Superior temporal gyrus (tissue), 1 donor: ENCODE results near the gene CNEP1R1.
"Not testable (repeated sequence)": the region's sequence is repeated elsewhere in the genome, so short reads cannot be mapped to it uniquely, and the experiment has no call there.

Experiments
- DNase-seq: peaks from one replicate; pipeline ENCODE4 v3.0.0-alpha.2; 2016; ENCODE audit errors: extremely low spot score

The CNEP1R1 gene, protein sequence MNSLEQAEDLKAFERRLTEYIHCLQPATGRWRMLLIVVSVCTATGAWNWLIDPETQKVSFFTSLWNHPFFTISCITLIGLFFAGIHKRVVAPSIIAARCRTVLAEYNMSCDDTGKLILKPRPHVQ

DNA sequence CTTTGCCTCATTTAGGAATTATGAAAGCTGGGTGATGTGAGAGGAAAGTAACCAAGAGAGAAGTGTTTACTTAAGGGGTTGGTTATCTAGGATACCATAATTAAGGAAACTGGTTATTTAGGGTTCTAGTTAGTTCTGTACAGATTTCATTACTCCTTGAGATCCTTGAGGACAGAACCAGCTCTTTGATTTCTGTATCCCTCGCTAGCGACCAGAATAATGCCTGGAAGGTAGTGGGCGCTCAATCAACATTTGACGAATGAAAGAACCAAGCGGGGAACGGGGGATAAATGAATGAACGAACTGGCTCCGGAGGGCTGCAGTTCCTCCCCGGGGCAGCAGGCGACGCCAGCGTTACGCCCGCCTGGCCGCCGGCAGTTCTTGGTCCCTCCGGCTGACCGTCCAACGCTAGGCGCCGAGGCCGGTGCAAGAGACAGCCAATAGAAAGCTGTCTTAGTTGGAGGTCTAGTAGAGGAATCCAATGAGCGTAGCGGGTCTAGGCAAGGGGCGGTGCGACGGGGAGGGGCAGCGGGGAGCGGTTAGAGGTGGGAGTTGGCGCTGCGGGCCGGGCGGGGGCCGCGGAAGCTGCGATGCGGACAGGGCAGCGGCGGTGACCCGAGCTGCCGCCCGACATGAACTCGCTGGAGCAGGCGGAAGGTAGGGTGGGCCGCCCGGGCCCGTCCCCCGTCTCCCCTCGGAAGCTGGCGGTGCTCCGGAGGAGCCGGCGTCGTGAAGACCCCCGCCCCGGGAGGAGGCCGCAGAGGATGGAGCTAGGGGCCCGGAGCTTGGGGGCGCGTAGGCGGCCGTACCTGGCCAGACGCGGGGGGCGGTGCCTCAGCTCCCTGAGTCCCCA lies at the start of gene CNEP1R1:
Gene CNEP1R1, plus strand, starts transcription at position 542 of the 853 bp plus-strand sequence. Its CDS starts 91 bp downstream, at position 633.
- peak; percentile 99 for DNase-seq

DNA sequence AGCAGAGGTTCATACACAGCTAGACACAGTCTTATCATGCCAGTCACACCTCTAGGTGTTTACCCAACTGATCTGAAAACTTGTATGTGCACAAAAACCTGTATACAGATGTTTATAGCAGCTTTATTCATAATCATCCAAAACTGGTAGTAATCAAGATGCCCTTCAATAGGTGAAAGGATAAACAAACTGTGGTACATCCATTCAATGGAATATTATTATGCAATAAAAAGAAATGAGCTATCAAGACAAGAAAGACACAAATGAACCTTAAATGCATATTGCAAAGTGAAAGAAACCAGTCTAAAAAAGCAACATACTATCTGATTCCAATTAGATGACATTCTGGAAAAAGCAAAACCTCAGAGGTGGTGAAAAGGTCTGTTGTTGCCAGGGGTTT lies 47.6 kb upstream of the CNEP1R1 start:
- no peak for DNase-seq

DNA sequence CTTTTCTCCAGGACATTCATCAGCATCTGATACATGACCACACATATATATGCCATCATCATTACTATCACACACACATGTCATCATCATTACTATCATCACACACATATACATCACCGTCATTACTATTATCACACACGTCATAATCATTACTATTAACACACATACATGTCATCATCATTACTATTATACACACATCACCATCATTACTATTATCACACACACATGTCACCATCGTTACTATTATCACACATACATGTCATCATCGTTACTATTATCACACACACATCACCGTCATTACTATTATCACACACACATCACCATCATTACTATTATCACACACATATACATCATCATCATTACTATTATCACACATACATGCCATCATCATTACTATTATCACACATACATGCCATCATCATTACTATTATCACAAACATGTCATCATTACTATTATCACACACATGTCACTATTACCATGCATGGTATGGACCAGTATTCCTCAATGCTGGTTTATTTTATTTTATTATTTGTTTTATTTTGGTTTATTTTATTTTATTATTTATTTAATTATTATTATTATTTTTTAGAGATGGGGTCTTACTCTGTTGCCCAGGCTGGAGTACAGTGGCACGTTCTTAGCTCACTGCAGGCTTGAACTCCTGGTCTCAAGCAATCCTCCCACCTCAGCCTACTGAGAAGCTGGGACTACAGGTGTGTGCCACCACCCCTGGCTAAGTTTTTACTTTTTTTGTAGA lies 46.3 kb upstream of the CNEP1R1 start:
- DNase-seq: no peak

DNA sequence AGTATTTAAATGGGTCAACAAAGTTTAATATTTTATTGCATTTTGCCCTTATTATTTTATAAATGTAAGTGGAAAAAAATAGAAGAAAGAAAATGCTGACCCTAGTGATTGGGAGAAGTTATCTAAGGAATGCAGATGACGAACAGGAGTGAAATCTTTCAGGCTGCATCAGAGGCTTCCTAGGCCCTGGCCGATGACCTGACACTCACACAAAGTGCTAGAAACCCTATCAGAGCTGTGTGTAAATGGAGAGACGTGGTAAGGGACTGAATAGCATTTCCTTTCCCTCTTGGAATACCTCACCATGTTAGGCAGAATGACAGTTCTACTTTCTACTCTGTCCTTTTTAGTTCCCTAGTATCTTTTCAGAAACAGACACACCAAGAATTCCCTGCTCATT lies 44.9 kb upstream of the CNEP1R1 start:
- no peak for DNase-seq

DNA sequence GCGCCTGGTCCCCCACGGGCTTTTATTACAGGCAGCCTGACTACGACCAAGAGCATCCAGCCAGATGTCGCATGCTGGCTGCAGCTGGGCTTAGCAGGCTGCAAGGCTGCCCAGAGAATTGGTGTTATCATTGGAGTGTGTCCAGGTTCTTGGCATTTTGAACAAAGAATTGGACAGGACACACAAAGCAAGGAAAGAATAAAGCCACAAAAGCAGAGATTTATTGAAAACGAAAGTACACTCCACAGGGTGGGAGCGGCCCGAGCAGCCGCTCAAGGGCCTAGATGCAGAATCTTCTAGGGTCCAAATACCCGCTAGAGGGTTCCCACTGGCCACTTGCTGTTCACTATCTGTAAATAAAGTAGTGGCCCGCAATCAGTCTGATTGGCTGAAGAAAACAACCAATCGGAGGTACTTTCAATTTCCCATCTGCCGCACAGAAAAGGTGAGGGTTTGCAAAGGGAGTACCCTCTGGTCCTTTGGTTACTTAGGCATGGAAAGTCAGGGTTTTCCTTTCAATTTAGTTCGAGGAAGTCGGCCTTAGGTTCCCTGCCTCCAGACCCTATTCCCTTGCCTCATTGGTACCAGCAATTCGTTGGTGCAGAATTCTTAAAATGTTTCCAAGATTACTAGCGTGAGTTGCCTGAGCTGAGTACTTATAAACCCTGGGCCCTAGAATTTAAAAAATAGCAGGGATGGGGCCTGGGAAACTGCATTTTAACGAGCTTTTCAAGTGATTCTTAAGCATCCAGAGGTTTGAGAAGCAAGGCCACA lies 38.5 kb upstream of the CNEP1R1 start:
- no peak for DNase-seq

DNA sequence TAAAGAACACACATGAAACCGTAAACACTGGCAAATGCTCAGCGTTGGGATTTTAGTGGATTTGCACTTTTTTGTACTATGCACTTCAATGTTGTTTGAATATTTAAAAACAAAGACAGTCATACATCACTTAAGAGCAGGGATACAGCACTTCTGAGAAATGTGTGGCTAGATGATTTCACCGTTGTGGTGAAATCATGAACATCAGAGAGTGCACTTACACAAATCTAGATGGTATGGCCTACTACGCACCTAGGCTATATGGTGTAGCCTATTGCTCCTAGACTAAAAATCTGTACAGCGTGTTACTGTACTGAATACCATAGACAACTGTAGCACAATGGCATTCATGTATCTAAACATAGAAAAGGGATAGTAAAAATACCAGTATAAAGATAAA lies 37.6 kb upstream of the CNEP1R1 start:
- no peak for DNase-seq

DNA sequence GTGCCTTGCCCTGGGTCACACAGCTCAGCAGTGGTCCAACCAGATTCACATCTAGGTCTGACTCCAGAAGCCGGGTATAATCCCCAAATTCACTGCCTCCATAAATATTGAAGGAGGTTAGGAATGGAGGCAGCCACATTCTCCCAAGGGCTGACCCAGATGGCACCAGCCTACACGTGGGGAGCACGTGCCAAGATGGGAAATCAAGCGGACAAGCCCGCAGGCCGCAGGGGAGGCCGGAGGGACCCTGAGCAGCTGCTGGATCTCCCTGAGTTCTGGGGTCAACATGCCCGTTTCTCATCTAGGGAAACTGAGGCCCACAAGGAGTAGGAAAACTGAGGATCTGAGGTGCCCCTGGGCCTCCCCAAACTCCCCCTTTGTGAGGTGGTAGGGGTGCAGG lies 32.2 kb upstream of the CNEP1R1 start:
- DNase-seq: no peak

DNA sequence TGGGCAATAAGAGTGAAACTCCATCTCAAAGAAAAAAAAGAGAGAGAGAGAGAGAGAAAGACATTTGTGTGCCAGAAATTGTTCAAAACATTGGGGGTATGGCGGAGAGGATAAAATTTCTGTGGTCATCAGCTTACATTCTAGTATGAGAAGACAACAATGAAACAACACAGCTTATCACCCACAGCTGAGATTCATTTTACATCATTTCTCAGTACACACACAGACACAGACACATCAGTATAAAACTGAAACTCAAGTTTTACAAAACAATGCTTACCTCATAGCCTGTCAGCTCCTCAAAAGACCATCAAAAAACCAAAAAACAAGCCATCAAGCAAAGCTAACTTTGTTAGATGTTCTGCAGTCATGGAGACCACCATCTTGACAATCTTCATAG lies 31.4 kb upstream of the CNEP1R1 start:
- DNase-seq: no peak

DNA sequence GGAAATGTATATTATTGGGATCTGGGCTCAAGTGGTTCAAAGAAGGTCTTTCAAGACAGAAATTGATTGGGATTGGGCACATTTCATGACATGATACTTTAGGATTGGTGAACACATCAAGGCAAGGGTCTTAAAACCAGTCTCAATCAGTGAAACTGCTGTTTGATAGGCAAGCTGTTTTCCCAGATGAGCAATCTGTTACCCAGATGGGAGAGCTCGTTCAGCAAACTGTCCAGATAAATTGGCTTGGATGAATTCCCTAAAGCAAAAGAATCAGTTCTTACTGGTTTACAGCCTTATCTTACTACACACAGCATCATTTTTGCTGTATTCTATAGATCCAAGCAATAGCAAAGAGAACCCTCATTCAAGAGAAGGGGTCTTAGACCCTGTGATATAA lies 31.0 kb upstream of the CNEP1R1 start:
- no peak for DNase-seq

DNA sequence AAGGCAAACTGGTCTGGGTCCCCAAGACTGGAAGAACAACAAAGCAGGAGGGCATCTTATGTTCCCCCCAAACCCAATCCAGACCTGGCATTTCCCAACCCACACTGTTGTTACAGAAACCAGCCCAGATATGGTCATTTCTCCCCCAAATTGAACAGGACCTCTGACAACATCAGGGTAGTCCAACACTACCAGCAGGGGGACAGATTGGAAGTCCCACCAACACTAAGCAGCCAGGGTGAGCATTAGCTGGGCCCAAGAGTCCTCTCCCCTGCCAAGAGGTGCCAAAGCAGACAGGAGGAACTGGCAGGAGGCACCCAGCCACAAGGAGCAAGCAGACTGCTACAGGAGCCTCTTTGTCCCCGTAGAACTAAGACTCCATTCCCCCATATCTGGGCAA lies 29.3 kb upstream of the CNEP1R1 start:
- DNase-seq: no peak

DNA sequence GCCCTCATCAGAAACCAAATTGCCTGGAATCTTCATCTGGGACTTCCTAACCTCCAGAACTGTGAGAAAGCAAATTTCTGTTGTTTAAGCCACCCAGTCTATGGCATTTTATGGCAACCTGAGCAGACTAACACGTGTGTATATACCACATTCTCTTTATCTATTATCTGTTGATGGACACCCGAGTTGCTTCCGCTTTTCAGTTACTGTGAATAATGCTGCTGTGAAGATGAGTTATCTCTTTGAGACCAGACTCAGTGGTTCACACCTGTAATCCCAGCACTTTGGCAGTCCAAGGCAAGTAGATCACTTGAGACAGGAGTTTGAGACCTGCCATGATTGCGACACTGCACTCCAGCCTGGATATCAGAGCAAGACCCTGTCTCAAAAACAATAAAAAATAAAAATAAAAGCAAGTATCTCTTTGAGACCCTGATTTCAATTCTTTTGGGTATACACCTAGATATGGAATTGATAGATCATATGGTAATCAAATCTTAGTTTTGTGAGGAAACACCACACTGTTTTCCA lies 27.2 kb upstream of the CNEP1R1 start:
- DNase-seq: no peak

DNA sequence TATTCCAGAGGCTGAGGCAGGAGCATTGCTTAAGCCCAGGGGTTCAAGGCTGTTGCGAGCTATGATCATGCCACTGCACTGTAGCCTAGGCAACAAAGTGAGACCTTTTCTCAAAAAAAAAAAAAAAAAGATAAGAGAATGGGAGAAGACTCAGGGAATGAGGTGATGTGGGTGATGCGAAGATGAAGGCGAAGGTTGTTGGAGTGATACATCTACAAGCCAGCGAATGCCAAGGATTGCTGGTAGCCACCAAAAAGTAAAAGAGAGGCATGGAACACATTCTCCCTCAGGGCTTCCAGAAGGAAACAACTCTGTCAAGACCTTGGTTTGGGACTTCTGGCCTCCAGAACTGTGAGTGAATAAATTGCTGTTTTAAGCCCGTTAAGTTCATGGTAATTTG lies 26.0 kb upstream of the CNEP1R1 start:
- no peak for DNase-seq

DNA sequence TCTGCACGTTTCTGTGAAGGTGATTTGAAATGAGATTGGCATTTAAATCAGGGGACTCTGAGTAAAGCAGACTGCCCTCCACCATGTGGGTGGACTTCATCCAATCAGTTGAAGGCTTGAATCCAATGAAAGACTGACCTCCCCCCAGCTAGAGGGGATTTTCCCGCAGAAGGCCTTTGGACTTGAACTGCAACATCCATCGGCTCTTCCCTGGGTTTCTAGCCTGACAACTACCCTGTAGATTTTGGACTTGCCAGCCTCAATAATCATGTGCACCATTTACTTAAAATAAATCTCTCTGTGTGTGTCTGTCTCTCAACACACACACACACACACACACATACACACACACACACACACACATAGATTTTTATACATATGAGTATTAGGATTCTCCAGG lies 23.9 kb upstream of the CNEP1R1 start:
- no peak for DNase-seq

DNA sequence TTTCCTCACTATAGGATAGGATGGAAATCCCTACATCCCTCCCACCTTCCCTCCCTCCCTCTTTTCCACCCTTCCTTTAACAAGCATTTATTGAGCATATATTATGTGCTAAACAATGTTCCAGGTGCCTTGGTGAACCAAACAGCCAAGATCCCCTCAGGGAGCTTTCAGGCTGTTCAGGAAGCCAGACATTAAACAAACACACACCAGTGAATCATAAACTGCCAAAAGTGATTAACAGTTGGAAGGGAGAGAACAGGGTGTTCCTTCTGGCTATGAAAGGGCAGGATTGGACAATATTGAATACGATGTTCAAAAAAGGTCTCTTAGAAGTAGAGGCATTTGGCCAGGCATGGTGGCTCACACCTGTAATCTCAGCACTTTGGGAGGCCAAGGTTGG lies 22.8 kb upstream of the CNEP1R1 start:
- no peak for DNase-seq

DNA sequence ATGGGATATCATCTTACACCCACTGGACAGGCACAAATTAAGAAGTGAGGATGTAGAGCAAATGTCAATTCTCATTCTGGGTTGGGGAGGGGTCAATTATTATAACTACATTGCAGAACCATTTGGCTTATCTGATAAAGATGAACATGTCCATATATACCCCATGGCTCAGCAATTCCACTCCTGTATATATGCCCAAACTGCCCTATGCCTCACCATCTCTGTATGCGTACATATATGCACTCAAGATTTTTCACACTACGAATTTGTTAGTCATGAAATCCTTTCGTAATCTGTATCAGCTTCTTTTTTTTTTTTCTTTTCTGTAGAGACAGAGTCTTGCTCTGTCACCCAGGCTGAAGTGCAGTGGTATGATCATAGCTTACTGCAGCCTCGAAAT lies 20.8 kb upstream of the CNEP1R1 start:
- no peak for DNase-seq

DNA sequence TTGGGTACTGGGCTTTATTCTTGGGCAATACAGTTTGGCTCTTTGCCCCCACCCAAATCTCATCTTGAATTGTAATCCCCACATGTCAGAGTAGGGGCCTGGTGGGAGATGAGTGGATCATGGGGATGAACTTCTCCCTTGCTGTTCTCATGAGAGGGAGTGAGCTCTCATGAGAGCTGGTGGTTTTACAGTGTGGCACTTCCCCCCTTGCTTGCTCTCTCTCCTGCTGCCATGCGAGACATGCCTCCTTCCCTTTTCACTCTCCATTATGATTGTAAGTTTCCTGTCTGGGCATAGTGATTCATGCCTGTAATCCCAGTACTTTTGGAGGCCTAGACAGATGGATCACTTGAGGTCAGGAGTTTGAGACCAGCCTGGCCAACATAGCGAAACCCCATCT lies 18.1 kb upstream of the CNEP1R1 start:
- no peak for DNase-seq

DNA sequence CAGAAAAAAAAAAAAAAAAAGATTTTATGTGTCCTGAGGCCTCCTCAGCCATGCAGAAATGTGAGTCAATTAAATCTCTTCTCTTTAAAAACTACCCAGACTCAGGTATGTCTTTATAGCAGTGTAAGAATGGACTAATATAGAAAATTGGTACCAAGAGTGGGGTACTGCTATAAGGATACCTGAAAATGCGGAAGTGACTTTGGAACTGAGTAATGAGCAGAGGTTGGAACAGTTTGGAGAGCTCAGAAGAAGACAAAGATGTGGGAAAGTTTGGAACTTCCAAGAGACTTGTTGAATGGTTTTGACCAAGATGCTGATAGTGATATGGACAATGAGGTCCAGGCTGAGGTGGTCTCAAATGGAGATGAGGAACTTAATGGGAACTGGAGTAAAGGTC lies 17.3 kb upstream of the CNEP1R1 start:
- DNase-seq: no peak

DNA sequence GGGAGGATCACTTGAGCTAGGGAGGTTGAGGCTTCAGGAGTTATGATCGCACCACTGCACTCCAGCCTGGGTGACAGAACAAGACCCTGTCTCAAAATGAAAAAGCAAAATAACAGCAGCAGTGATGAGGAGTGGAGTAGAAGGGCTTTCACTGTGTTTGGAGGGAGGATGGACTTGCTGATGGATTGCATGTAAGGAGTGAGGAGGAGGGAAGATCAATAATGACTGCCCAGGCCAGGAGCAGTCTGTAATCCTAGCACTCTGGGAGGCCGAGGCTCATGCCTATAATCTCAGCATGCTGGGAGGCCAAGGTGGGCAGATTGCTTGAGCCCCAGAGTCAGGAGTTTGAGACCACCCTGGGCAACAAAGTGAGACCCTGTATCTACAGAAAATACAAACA lies 14.8 kb upstream of the CNEP1R1 start:
- DNase-seq: no peak

DNA sequence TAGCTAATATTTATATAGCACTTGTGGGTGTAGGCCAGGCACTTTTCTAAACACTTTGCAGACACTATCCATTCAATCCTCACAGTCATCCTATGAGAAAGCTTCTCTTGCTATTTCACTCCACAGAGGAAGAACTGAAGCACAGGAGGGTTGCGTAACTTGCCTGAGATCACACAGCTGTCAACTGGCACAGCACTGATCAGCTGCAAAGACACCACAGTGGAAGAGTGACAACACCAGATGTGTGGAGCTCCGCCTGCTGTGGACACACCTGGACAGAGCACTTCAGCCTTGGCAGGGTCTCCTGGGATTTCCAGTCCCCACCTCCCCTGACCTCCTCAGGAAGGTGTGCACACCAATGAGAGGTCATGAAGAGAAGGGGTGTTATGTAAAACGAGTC lies 13.3 kb upstream of the CNEP1R1 start:
- no peak for DNase-seq

DNA sequence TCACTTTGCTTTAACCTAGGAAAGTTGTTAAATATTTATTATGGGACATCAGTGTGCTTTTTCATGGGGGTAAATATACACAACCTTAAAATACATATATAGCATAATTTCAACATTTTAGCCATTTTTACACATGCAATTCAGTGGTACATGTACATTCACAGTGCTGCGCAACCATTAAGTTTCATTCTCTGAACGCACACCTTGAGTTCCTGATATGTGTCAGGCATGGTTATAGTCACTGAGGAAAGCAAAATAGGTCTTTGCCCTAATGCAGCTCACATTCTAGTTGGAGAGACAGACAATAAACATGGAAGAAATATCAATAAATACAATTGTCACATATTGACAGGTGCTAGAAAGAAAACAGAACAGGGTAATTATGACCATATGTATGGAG lies 12.8 kb upstream of the CNEP1R1 start:
- no peak for DNase-seq

DNA sequence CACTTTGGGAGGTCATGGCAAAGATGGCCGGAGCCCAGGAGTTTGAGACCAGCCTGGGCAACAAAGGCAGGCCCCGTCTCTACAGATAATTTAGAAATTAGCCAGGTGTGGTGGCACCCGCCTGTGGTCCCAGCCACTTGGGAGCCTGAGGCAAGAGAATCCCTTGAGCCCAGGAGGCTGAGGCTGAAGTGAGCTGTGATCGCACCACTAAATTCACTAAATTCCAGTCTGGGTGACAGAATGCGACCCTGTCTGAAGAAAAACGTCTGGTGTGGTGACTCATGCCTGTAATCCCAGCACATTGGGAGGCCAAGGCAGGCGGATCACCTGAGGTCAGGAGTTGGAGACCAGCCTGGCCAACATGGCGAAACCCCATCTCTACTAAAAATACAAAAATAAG lies 10.8 kb upstream of the CNEP1R1 start:
- not testable (repeated sequence) for DNase-seq

DNA sequence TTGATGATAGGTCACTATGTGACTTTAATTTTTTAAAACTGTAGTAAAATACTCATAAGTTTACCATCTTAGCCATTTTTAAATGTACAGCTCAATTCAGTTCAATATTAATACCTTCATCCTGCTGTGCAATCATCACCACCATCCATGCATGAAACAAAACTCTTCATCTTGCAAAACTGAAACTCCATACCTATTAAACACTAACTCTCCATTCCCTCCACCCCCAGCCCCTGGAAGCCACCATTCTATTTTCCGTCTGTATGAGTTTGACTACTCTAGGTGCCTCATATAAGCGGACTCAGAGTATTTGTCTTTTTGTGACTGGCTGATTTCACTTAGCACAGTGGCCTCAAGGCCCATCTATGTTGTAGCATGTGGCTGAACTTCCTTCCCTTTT lies 9.4 kb upstream of the CNEP1R1 start:
- DNase-seq: no peak
